Cardiac fibroblast (primary cell): ENCODE measurements around the gene CORO6.
A peak's percentile ranks its signal among the peaks of the same experiment; 100 is the strongest.

ENCODE experiments used
- DNase-seq, 2 donors: peaks; one replicate each; pipeline versions ENCODE4 v3.0.0 to v3.0.0-alpha.2; 2010; ENCODE audit warnings: low read depth in 2 of 2
- H3K4me3 ChIP-seq, 2 donors: replicated peaks in 1 of 2; 1 replicate in 1 of 2; 2 replicates in 1 of 2; pipeline ENCODE4 v1.5.1; 2011; ENCODE audit warnings: low read depth in 2 of 2, low read length in 2 of 2, mild to moderate bottlenecking in 2 of 2, moderate library complexity in 1 of 2
- CTCF ChIP-seq: IDR thresholded peaks from one replicate; pipeline ENCODE4 v1.5.1; 2011; ENCODE audit warnings: low read depth, mild to moderate bottlenecking, low read length, inconsistent platforms

Gene CORO6

GRCh38 chr17:29565643-29566472, 56.9 kb downstream of the CORO6 start:
- DNase-seq: no peak

More at GRCh38 chr17:29565643-29566472, 56.9 kb downstream of the CORO6 start:
- H3K4me3 ChIP-seq: peak overlapping the region; percentile 40 to 45
- no peak for TF ChIP-seq CTCF
